SU-DHL-6 (cell line): ENCODE measurements around the gene CD109.
"Not testable (repeated sequence)": the region's sequence is repeated elsewhere in the genome, so short reads cannot be mapped to it uniquely, and the experiment has no call there.

Experiments used
- H2AFZ ChIP-seq: fragments of 200-600 bp; sonication (generic); 2 replicates; pipeline ENCODE4 v1.6.1; 2014; ENCODE audit warnings: low read depth, mild to moderate bottlenecking, moderate library complexity, mixed read lengths, antibody characterized with exemption, low read length; ENCODE audit not compliant: severe bottlenecking
- H3F3A ChIP-seq: fragments of 200-600 bp; shearing (Covaris generic); 2 replicates; pipeline ENCODE4 v1.6.0; 2016; ENCODE audit warnings: antibody characterized with exemption, mild to moderate bottlenecking; ENCODE audit not compliant: insufficient read depth
- H3K27ac ChIP-seq: fragments of 200-600 bp; sonication (generic); 2 replicates; pipeline ENCODE4 v1.5.1; 2016; ENCODE audit warnings: low read depth, mild to moderate bottlenecking, low read length, moderate library complexity, mixed read lengths
- H3K27me3 ChIP-seq: fragments of 200-600 bp; sonication (generic), shearing (Covaris generic); 2 replicates; pipeline ENCODE4 v1.6.0; 2014; ENCODE audit warnings: mild to moderate bottlenecking, low read length
- H3K36me3 ChIP-seq: fragments of 200-600 bp; sonication (generic); 2 replicates; pipeline ENCODE4 v1.6.1; 2014; ENCODE audit warnings: mild to moderate bottlenecking, low read length, mixed read lengths
- H3K4me2 ChIP-seq: fragments of 300-600, 200-600 bp; shearing (Covaris generic), sonication (generic); 2 replicates; pipeline ENCODE4 v1.6.0; 2014; ENCODE audit warnings: low read length, low read depth, mild to moderate bottlenecking; ENCODE audit not compliant: poor library complexity, severe bottlenecking
- H3K4me3 ChIP-seq: fragments of 200-600 bp; sonication (generic); 2 replicates; pipeline ENCODE4 v1.5.1; 2014; ENCODE audit warnings: antibody characterized with exemption, low read length, mild to moderate bottlenecking, mixed read lengths; ENCODE audit not compliant: insufficient read depth, poor library complexity, severe bottlenecking
- H3K79me2 ChIP-seq: fragments of 200-600 bp; sonication (generic); 2 replicates; pipeline ENCODE4 v1.6.1; 2014; ENCODE audit warnings: mild to moderate bottlenecking, low read length, moderate library complexity; ENCODE audit not compliant: insufficient read depth
- H3K9ac ChIP-seq: fragments of 200-600 bp; sonication (generic); 2 replicates; pipeline ENCODE4 v1.7.0; 2014; ENCODE audit warnings: mild to moderate bottlenecking, low read length
- H3K9me2 ChIP-seq: fragments of 200-600 bp; sonication (generic); replicated peaks from 2 replicates; pipeline ENCODE4 v1.6.1; 2014; ENCODE audit warnings: low read length; ENCODE audit not compliant: insufficient read depth
- H3K9me3 ChIP-seq: fragments of 200-600 bp; sonication (generic); 2 replicates; pipeline ENCODE4 v1.6.1; 2014; ENCODE audit warnings: low read length, mixed read lengths; ENCODE audit not compliant: insufficient read depth
- H4K20me1 ChIP-seq: fragments of 200-600 bp; sonication (generic); 2 replicates; pipeline ENCODE4 v1.6.1; 2014; ENCODE audit warnings: low read depth, mild to moderate bottlenecking, antibody characterized with exemption, low read length, moderate library complexity, mixed read lengths
- CTCF ChIP-seq: fragments of 200-600 bp; sonication (generic); IDR thresholded peaks from one replicate; pipeline ENCODE4 v1.5.1; 2017; ENCODE audit warnings: antibody characterized with exemption, mild to moderate bottlenecking, low read length, moderate library complexity; ENCODE audit not compliant: insufficient read depth, poor library complexity, severe bottlenecking
- EZH2phosphoT487 ChIP-seq: fragments of 200-600 bp; sonication (generic), shearing (Covaris generic); conservative IDR thresholded peaks from 2 replicates; pipeline ENCODE4 v1.6.1; 2018; ENCODE audit warnings: mild to moderate bottlenecking, antibody characterized with exemption, low read length, moderate library complexity, mixed read lengths

CD109 gene

GRCh38 chr6:73851048-73851447, 155.0 kb downstream of the CD109 start:
- H3F3A ChIP-seq, H3K9ac ChIP-seq, H3K9me3 ChIP-seq, H2AFZ ChIP-seq, H3K36me3 ChIP-seq, H3K79me2 ChIP-seq, H4K20me1 ChIP-seq, H3K9me2 ChIP-seq, H3K4me3 ChIP-seq, H3K4me2 ChIP-seq, H3K27me3 ChIP-seq, H3K27ac ChIP-seq: not testable (repeated sequence)

- Histone ChIP-seq H3K9me2 (no peaks in the 10 kb centered on the region), H3K4me2 (no peak overlapping the region), H4K20me1 (no peaks in the 10 kb centered on the region), H3K27me3 (no peaks in the 10 kb centered on the region), H3K27ac (no peak overlapping the region), H3K9me3 (no peaks in the 10 kb centered on the region), H3K4me3 (no peak overlapping the region), H3K9ac (no peak overlapping the region), H3K79me2 (no peaks in the 10 kb centered on the region), H2AFZ (no peak overlapping the region), H3F3A (no peaks in the 10 kb centered on the region), H3K36me3 (no peaks in the 10 kb centered on the region)
- TF ChIP-seq EZH2phosphoT487, result no peak
- peak; percentile 38 for TF ChIP-seq CTCF
These were observed 159.2 kb downstream of the CD109 start for GRCh38 chr6:73854998-73855718.

- no peaks in the 10 kb centered on the region for H3K27me3 ChIP-seq
- H3K9ac ChIP-seq, result no peak overlapping the region
- TF ChIP-seq EZH2phosphoT487 (no peak), CTCF (no peak)
- no peaks in the 10 kb centered on the region for H4K20me1 ChIP-seq
- no peaks in the 10 kb centered on the region for H3K9me2 ChIP-seq
- no peaks in the 10 kb centered on the region for H3F3A ChIP-seq
- H3K4me2 ChIP-seq, result no peak overlapping the region
- H2AFZ ChIP-seq, result no peak overlapping the region
- no peaks in the 10 kb centered on the region for H3K36me3 ChIP-seq
- H3K79me2 ChIP-seq, result no peaks in the 10 kb centered on the region
- H3K9me3 ChIP-seq, result no peaks in the 10 kb centered on the region
- H3K4me3 ChIP-seq, result no peak overlapping the region
- H3K27ac ChIP-seq, result no peak overlapping the region
These were observed 161.4 kb downstream of the CD109 start for GRCh38 chr6:73857341-73857890.

GRCh38 chr6:73858376-73858775, 162.4 kb downstream of the CD109 start:
- no peak overlapping the region for H3K27ac ChIP-seq
- no peaks in the 10 kb centered on the region for H3K9me3 ChIP-seq
- H3K79me2 ChIP-seq, result no peaks in the 10 kb centered on the region
- no peaks in the 10 kb centered on the region for H3F3A ChIP-seq
- H3K4me3 ChIP-seq, result no peak overlapping the region
- no peak overlapping the region for H2AFZ ChIP-seq
- TF ChIP-seq CTCF, result no peak
- no peak for TF ChIP-seq EZH2phosphoT487
- H3K36me3 ChIP-seq, result no peaks in the 10 kb centered on the region
- no peaks in the 10 kb centered on the region for H4K20me1 ChIP-seq
- no peak overlapping the region for H3K4me2 ChIP-seq
- H3K27me3 ChIP-seq, result no peaks in the 10 kb centered on the region
- H3K9me2 ChIP-seq, result no peaks in the 10 kb centered on the region
- H3K9ac ChIP-seq, result no peak overlapping the region
